Rectal smooth muscle tissue (tissue), 1 donor: ENCODE data around the gene FSHR.

ENCODE experiments used
- H3K27ac ChIP-seq: one replicate; pipeline ENCODE4 v1.7.0; 2013; ENCODE audit warnings: low read depth, low read length, inconsistent platforms
- H3K27me3 ChIP-seq: one replicate; pipeline ENCODE4 v1.7.0; 2013; ENCODE audit warnings: low read length; ENCODE audit not compliant: control insufficient read depth, insufficient read depth
- H3K36me3 ChIP-seq: one replicate; pipeline ENCODE4 v1.7.0; 2013; ENCODE audit warnings: low read length; ENCODE audit not compliant: control insufficient read depth, insufficient read depth
- H3K4me1 ChIP-seq: one replicate; pipeline ENCODE4 v1.7.0; 2013; ENCODE audit warnings: low read length; ENCODE audit not compliant: control insufficient read depth, insufficient read depth
- H3K4me3 ChIP-seq: one replicate; pipeline ENCODE4 v1.7.0; 2013; ENCODE audit warnings: low read length
- H3K9ac ChIP-seq: one replicate; pipeline ENCODE4 v1.7.0; 2013; ENCODE audit warnings: low read length

The FSHR gene

DNA sequence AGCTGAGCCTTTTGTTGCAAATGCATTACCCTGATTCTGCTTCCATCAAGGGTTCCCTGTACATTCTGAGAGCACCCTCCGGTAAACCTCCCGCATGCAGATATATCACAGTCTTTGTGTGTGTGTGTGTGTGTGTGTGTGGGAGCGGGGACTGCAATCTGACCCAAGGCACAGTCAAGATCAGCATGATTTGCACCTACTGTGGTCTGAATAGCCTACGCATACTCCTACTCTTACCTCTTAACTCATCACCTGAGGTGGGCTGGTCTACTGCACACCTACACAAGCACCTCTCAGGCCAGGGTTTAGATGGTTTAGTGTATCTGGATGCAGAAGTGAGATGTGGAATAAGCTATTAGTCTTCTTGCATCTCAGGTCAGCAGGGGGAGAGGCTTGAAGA is 174.6 kb downstream of the FSHR start:
- Histone ChIP-seq H3K27me3 (no peaks in the 10 kb centered on the region), H3K36me3 (no peaks in the 10 kb centered on the region), H3K9ac (no peak overlapping the region), H3K4me3 (no peak overlapping the region), H3K4me1 (no peaks in the 10 kb centered on the region), H3K27ac (no peak overlapping the region)

DNA sequence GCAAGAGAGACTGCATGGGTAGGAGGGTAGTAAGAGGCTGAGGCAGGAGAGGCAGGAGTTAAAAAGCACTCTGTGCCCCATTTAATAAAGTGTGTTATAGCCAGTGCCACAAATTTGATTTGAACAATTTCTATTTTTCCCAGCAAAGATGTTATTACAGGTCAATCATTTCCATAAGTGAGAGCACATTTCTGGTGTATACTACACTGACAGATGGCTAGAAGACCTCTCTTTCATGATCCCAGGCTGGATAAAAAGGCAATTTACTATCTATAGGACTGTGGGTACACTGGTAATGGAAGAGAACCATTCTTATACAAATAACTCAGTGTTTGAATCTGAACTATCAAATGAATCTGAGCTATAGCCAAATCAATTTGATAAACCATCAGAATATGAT is 176.2 kb downstream of the FSHR start:
- no peak overlapping the region for H3K9ac ChIP-seq
- H3K36me3 ChIP-seq = no peaks in the 10 kb centered on the region
- H3K4me1 ChIP-seq = no peaks in the 10 kb centered on the region
- H3K4me3 ChIP-seq = no peak overlapping the region
- H3K27ac ChIP-seq = no peak overlapping the region
- no peaks in the 10 kb centered on the region for H3K27me3 ChIP-seq

- H3K27ac ChIP-seq = no peak overlapping the region
- H3K4me3 ChIP-seq = no peak overlapping the region
- H3K4me1 ChIP-seq = no peaks in the 10 kb centered on the region
- no peaks in the 10 kb centered on the region for H3K27me3 ChIP-seq
- H3K36me3 ChIP-seq = no peaks in the 10 kb centered on the region
- no peak overlapping the region for H3K9ac ChIP-seq
Observed at GRCh38 chr2:48971801-48972200, 182.5 kb downstream of the FSHR start.

- Histone ChIP-seq H3K4me3 (no peak overlapping the region), H3K9ac (no peak overlapping the region), H3K4me1 (no peaks in the 10 kb centered on the region)
Observed at GRCh38 chr2:48968011-48968410, 186.3 kb downstream of the FSHR start.

GRCh38 chr2:48965204-48965603 is 189.1 kb downstream of the FSHR start:
- Histone ChIP-seq H3K4me1 (no peaks in the 10 kb centered on the region), H3K4me3 (no peak overlapping the region)

More at GRCh38 chr2:48968011-48968410, 186.3 kb downstream of the FSHR start:
- Histone ChIP-seq H3K27me3 (no peaks in the 10 kb centered on the region), H3K36me3 (no peaks in the 10 kb centered on the region), H3K27ac (no peak overlapping the region)

GRCh38 chr2:48961009-48961408 is 193.3 kb downstream of the FSHR start:
- Histone ChIP-seq H3K4me3 (no peak overlapping the region), H3K9ac (no peak overlapping the region), H3K27ac (no peak overlapping the region), H3K27me3 (no peaks in the 10 kb centered on the region), H3K4me1 (no peaks in the 10 kb centered on the region), H3K36me3 (no peaks in the 10 kb centered on the region)

More at GRCh38 chr2:48965204-48965603, 189.1 kb downstream of the FSHR start:
- Histone ChIP-seq H3K36me3 (no peaks in the 10 kb centered on the region), H3K9ac (no peak overlapping the region), H3K27me3 (no peaks in the 10 kb centered on the region), H3K27ac (no peak overlapping the region)

DNA sequence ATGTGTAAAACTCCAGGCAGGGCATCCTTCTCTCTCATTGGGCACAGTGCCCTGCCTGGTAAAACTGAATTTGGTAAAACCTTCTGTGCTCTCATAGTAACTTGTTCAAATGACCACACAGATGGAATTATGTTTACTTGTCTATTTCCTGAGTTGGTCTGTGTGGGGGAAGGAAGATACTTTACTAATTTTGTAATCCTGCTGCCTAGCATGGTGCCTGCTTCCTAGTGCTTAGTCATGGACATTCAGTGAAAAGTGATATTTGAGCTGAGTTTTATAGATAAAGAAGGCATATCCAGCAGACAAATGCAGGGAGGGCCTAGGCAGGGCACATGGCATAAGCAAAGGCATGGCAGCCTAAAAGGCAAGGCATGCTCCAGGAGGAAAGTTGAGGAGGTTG is 199.4 kb downstream of the FSHR start:
- Histone ChIP-seq H3K36me3 (no peaks in the 10 kb centered on the region), H3K4me1 (no peaks in the 10 kb centered on the region), H3K9ac (no peak overlapping the region), H3K4me3 (no peak overlapping the region), H3K27ac (no peak overlapping the region), H3K27me3 (no peaks in the 10 kb centered on the region)

DNA sequence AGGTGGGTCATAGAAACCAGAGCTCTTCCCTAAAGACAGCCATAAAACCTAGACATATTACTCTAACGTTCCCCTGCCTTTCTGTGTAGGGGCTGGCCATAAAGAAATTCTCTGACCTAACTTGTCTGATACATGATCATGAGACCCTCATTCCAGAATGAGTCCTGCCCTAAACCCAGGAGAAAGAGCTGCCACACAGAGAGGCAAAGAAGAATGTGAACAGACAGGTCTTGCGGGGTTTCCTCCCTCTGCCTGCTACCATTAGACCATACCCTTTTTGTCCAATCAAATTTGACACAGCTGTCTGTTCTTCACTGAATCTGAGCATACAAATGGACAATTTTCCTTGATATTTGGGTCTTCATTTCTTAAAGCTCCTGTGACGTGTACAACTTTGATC is 200.0 kb downstream of the FSHR start:
- Histone ChIP-seq H3K4me1 (no peaks in the 10 kb centered on the region), H3K27me3 (no peaks in the 10 kb centered on the region), H3K4me3 (no peak overlapping the region), H3K27ac (no peak overlapping the region), H3K36me3 (no peaks in the 10 kb centered on the region), H3K9ac (no peak overlapping the region)

GRCh38 chr2:48952614-48953013 is 201.7 kb downstream of the FSHR start:
- Histone ChIP-seq H3K4me3 (no peak overlapping the region), H3K36me3 (no peaks in the 10 kb centered on the region), H3K9ac (no peak overlapping the region), H3K27ac (no peak overlapping the region), H3K27me3 (no peaks in the 10 kb centered on the region), H3K4me1 (no peaks in the 10 kb centered on the region)

- no peaks in the 10 kb centered on the region for H3K4me1 ChIP-seq
- H3K36me3 ChIP-seq = no peaks in the 10 kb centered on the region
- no peak overlapping the region for H3K27ac ChIP-seq
- no peaks in the 10 kb centered on the region for H3K27me3 ChIP-seq
- H3K9ac ChIP-seq = no peak overlapping the region
- H3K4me3 ChIP-seq = no peak overlapping the region
Observed at GRCh38 chr2:48952143-48952542, 202.2 kb downstream of the FSHR start.

- Histone ChIP-seq H3K9ac (no peak overlapping the region), H3K27me3 (no peaks in the 10 kb centered on the region), H3K4me3 (no peak overlapping the region), H3K36me3 (no peaks in the 10 kb centered on the region), H3K4me1 (no peaks in the 10 kb centered on the region), H3K27ac (no peak overlapping the region)
Observed at GRCh38 chr2:48948400-48949125, 205.8 kb downstream of the FSHR start.

DNA sequence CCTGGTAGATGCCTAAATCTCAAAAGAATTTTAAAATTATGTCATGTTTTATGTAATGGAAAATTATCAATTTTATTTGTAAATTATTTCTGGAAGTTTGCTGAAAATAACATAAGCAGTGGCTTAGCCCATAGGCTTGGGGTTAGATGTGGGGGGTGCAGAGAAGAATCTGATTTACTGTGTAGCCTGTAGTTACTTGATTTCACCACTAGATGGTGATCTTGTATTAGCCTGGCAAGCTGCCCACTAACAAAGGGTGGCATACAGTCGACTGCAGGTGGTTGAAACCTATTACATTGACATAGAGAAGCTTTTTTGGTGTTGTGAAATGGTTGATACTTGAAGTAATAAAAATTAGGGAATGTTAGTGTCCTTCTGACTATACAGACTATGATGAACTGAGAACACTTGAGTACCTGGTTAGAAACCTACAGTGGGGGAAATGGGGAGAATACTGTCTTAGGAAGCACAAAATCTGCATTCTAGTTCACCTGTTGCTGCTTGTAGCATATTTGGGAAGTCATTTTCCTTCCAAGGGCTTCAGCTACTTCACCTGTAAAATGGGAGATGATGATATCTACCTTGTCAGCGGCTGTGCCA is 207.8 kb downstream of the FSHR start:
- H3K4me3 ChIP-seq = no peak overlapping the region
- H3K27me3 ChIP-seq = no peaks in the 10 kb centered on the region
- H3K27ac ChIP-seq = no peak overlapping the region
- no peaks in the 10 kb centered on the region for H3K36me3 ChIP-seq
- H3K9ac ChIP-seq = no peak overlapping the region
- H3K4me1 ChIP-seq = no peaks in the 10 kb centered on the region

- Histone ChIP-seq H3K4me3 (no peak overlapping the region), H3K36me3 (no peaks in the 10 kb centered on the region), H3K27me3 (no peaks in the 10 kb centered on the region), H3K27ac (no peak overlapping the region), H3K9ac (no peak overlapping the region), H3K4me1 (no peaks in the 10 kb centered on the region)
Observed at GRCh38 chr2:48944956-48945355, 209.4 kb downstream of the FSHR start.
